HCT116 (cell line): Measurements from ENCODE around the gene BCL11B.

Experiments
- EZH2 ChIP-seq: fragments of 200-600 bp; sonication (generic); IDR thresholded peaks from 2 replicates; pipeline ENCODE4 v1.6.1; 2017; ENCODE audit warnings: antibody characterized with exemption, mixed run types
- EZH2phosphoT487 ChIP-seq: fragments of 200-600 bp; IDR thresholded peaks from 2 replicates; pipeline ENCODE4 v1.6.1; 2018; ENCODE audit warnings: antibody characterized with exemption, borderline replicate concordance
- POLR2A ChIP-seq: IDR thresholded peaks from 2 replicates; pipeline ENCODE4 v1.7.0; 2011; ENCODE audit warnings: borderline replicate concordance; ENCODE audit not compliant: insufficient read depth, insufficient read length; ENCODE audit errors: extremely low read depth
- POLR2AphosphoS5 ChIP-seq: IDR thresholded peaks from 2 replicates; pipeline ENCODE4 v1.6.1; 2011; ENCODE audit warnings: mild to moderate bottlenecking, low read depth, low read length, moderate library complexity
- SP1 ChIP-seq: IDR thresholded peaks from 2 replicates; pipeline ENCODE4 v1.6.1; 2012; ENCODE audit warnings: low read depth
- TCF7L2 ChIP-seq: IDR thresholded peaks from 2 replicates; pipeline ENCODE4 v1.7.0; 2011; ENCODE audit warnings: borderline replicate concordance, inconsistent platforms; ENCODE audit not compliant: insufficient read depth, insufficient read length; ENCODE audit errors: extremely low read depth
- ZFX ChIP-seq: fragments of 450-650 bp; IDR thresholded peaks from 2 replicates; pipeline ENCODE4 v1.6.1; 2017
- TF ChIP-seq, protein P1 (sequence below), 3 experiments: fragments of 200-600 bp in 1 of 3; sonication (generic) in 1 of 3; IDR thresholded peaks in 2 of 3; conservative IDR thresholded peaks in 1 of 3; 2 replicates each; pipeline ENCODE4 v1.5.1; 2012 to 2017; ENCODE audit warnings: low read depth in 2 of 3, low read length in 2 of 3, antibody characterized with exemption in 1 of 3, borderline replicate concordance in 1 of 3, control low read depth in 1 of 3, mild to moderate bottlenecking in 1 of 3, mixed read lengths in 1 of 3, mixed run types in 1 of 3, moderate library complexity in 1 of 3; ENCODE audit not compliant: insufficient read depth in 1 of 3
- TF ChIP-seq, protein P2 (sequence below): IDR thresholded peaks from 2 replicates; pipeline ENCODE4 v1.6.1; 2012; ENCODE audit warnings: low read depth
- TF ChIP-seq, protein P3 (sequence below): IDR thresholded peaks from 2 replicates; pipeline ENCODE4 v1.6.1; 2012

DNA sequence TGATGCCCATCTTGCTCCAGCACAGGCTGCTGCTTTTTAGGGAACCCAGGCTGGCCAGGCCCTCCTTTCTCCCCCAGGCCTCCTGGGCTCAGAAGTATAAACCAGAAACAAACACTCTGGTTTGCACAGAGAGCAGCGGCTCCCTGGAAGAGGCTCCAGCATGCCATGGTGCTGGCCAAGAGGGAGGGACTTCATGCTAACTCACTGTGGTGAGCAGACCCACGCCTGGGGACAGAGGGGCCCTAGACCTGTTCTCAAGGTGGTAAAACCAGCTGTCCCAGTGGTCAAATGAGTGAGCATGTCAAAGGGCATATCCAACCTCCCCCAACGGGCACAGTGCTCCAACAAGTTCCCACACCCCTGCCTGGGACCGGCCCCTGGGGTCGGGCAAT, 15.5 kb downstream of the BCL11B start:
- TF ChIP-seq POLR2AphosphoS5: no peak
- TF ChIP-seq, protein P1, sequence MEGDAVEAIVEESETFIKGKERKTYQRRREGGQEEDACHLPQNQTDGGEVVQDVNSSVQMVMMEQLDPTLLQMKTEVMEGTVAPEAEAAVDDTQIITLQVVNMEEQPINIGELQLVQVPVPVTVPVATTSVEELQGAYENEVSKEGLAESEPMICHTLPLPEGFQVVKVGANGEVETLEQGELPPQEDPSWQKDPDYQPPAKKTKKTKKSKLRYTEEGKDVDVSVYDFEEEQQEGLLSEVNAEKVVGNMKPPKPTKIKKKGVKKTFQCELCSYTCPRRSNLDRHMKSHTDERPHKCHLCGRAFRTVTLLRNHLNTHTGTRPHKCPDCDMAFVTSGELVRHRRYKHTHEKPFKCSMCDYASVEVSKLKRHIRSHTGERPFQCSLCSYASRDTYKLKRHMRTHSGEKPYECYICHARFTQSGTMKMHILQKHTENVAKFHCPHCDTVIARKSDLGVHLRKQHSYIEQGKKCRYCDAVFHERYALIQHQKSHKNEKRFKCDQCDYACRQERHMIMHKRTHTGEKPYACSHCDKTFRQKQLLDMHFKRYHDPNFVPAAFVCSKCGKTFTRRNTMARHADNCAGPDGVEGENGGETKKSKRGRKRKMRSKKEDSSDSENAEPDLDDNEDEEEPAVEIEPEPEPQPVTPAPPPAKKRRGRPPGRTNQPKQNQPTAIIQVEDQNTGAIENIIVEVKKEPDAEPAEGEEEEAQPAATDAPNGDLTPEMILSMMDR (IDR thresholded peaks at IDR 0.05 in 2 of 3, conservative IDR thresholded peaks at IDR 0.05 in 1 of 3; ENCODE audit: borderline replicate concordance in 1 of 3, insufficient read depth in 1 of 3, low read depth in 2 of 3, low read length in 2 of 3): no peak
- no peak for TF ChIP-seq EZH2
- no peak for TF ChIP-seq POLR2A
- no peak for TF ChIP-seq EZH2phosphoT487
- TF ChIP-seq, protein P2, sequence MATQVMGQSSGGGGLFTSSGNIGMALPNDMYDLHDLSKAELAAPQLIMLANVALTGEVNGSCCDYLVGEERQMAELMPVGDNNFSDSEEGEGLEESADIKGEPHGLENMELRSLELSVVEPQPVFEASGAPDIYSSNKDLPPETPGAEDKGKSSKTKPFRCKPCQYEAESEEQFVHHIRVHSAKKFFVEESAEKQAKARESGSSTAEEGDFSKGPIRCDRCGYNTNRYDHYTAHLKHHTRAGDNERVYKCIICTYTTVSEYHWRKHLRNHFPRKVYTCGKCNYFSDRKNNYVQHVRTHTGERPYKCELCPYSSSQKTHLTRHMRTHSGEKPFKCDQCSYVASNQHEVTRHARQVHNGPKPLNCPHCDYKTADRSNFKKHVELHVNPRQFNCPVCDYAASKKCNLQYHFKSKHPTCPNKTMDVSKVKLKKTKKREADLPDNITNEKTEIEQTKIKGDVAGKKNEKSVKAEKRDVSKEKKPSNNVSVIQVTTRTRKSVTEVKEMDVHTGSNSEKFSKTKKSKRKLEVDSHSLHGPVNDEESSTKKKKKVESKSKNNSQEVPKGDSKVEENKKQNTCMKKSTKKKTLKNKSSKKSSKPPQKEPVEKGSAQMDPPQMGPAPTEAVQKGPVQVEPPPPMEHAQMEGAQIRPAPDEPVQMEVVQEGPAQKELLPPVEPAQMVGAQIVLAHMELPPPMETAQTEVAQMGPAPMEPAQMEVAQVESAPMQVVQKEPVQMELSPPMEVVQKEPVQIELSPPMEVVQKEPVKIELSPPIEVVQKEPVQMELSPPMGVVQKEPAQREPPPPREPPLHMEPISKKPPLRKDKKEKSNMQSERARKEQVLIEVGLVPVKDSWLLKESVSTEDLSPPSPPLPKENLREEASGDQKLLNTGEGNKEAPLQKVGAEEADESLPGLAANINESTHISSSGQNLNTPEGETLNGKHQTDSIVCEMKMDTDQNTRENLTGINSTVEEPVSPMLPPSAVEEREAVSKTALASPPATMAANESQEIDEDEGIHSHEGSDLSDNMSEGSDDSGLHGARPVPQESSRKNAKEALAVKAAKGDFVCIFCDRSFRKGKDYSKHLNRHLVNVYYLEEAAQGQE: no peak
- TF ChIP-seq SP1: no peak
- no peak for TF ChIP-seq ZFX
- TF ChIP-seq, protein P3, sequence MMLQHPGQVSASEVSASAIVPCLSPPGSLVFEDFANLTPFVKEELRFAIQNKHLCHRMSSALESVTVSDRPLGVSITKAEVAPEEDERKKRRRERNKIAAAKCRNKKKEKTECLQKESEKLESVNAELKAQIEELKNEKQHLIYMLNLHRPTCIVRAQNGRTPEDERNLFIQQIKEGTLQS: no peak
- no peak for TF ChIP-seq TCF7L2
